HepG2 (cell line): ENCODE results near the gene PODN. TPM values are rescaled to one million over a fixed set of nuclear protein-coding genes. Genes with fewer than 3 reads are reported as not detected.

Experiments
- ATM ChIP-seq: fragments of 450-650 bp; IDR thresholded peaks from 2 replicates; pipeline ENCODE4 v1.7.1; 2017; ENCODE audit warnings: mild to moderate bottlenecking, borderline replicate concordance
- CREB1 ChIP-seq, 2 experiments: fragments of 450-650 bp in 1 of 2; IDR thresholded peaks; 2 replicates each; pipeline ENCODE4 v1.6.1; 2016 to 2017; ENCODE audit warnings: control low read depth in 1 of 2, mild to moderate bottlenecking in 1 of 2, missing compliant biosample characterization in 1 of 2, missing genetic modification characterization in 1 of 2
- EZH2 ChIP-seq: conservative IDR thresholded peaks from 2 replicates; pipeline ENCODE4 v1.6.1; 2012; ENCODE audit warnings: mild to moderate bottlenecking, low read depth, low read length, moderate library complexity
- FIP1L1 ChIP-seq: fragments of 200-400 bp; formaldehyde crosslinking; IDR thresholded peaks from 2 replicates; pipeline ENCODE4 v1.6.1; 2018; ENCODE audit warnings: low read depth, mild to moderate bottlenecking, low read length, moderate library complexity, borderline replicate concordance; ENCODE audit not compliant: insufficient read depth
- HDAC1 ChIP-seq: sonication (generic); formaldehyde crosslinking; IDR thresholded peaks from 2 replicates; pipeline ENCODE4 v1.5.1; 2020; ENCODE audit warnings: mild to moderate bottlenecking, missing genetic modification reagents
- HNF1B ChIP-seq: sonication (generic); formaldehyde crosslinking; IDR thresholded peaks from 2 replicates; pipeline ENCODE4 v1.5.1; 2020; ENCODE audit warnings: mild to moderate bottlenecking, moderate library complexity, missing genetic modification reagents
- KDM2A ChIP-seq: sonication (generic); formaldehyde crosslinking; IDR thresholded peaks from 2 replicates; pipeline ENCODE4 v1.4.0; 2020; ENCODE audit warnings: low read depth, missing genetic modification reagents, borderline replicate concordance
- MTA1 ChIP-seq: sonication (generic); formaldehyde crosslinking; IDR thresholded peaks from 2 replicates; pipeline ENCODE4 v1.4.0; 2020; ENCODE audit warnings: missing genetic modification reagents, mild to moderate bottlenecking, borderline replicate concordance
- NCOR1 ChIP-seq: fragments of 200-600 bp; sonication (generic); IDR thresholded peaks from 2 replicates; pipeline ENCODE4 v1.7.0; 2017; ENCODE audit warnings: antibody characterized with exemption, low read length, borderline replicate concordance
- SMAD9 ChIP-seq: sonication (generic); formaldehyde crosslinking; IDR thresholded peaks from 2 replicates; pipeline ENCODE4 v1.5.1; 2020; ENCODE audit warnings: mild to moderate bottlenecking, missing genetic modification reagents
- SOX6 ChIP-seq, 2 experiments: fragments of 450-650 bp in 1 of 2; sonication (generic) in 1 of 2; formaldehyde crosslinking in 1 of 2; IDR thresholded peaks; 2 replicates each; pipeline versions ENCODE4 v1.4.0 to v1.6.1; 2017 to 2020; ENCODE audit warnings: antibody characterized with exemption in 1 of 2, mild to moderate bottlenecking in 1 of 2, missing genetic modification reagents in 1 of 2
- SP140L ChIP-seq: sonication (generic); formaldehyde crosslinking; IDR thresholded peaks from 2 replicates; pipeline ENCODE4 v1.4.0; 2020; ENCODE audit warnings: missing genetic modification reagents, borderline replicate concordance
- SRSF1 ChIP-seq: fragments of 200-400 bp; formaldehyde crosslinking; optimal IDR thresholded peaks from 2 replicates; pipeline ENCODE3; 2017; ENCODE audit warnings: mild to moderate bottlenecking, low read depth, low read length, moderate library complexity
- TEAD3 ChIP-seq: optimal IDR thresholded peaks from 2 replicates; pipeline ENCODE3; 2016; ENCODE audit warnings: borderline replicate concordance
- TMF1 ChIP-seq: sonication (generic); formaldehyde crosslinking; IDR thresholded peaks from 2 replicates; pipeline ENCODE4 v1.8.1; 2022; ENCODE audit warnings: low read depth, missing genetic modification reagents
- ZC3H4 ChIP-seq: sonication (generic); formaldehyde crosslinking; IDR thresholded peaks from 2 replicates; pipeline ENCODE4 v1.4.0; 2020; ENCODE audit warnings: missing genetic modification reagents, borderline replicate concordance
- ZKSCAN8 ChIP-seq: IDR thresholded peaks from 2 replicates; pipeline ENCODE4 v1.6.1; 2016; ENCODE audit warnings: borderline replicate concordance, missing genetic modification reagents, missing compliant biosample characterization
- ZNF224 ChIP-seq: sonication (generic); formaldehyde crosslinking; IDR thresholded peaks from 2 replicates; pipeline ENCODE4 v1.5.0; 2020; ENCODE audit warnings: mild to moderate bottlenecking, missing genetic modification reagents
- ZNF232 ChIP-seq: sonication (generic); formaldehyde crosslinking; IDR thresholded peaks from 2 replicates; pipeline ENCODE4 v1.4.0; 2020; ENCODE audit warnings: missing genetic modification reagents, borderline replicate concordance
- ZNF329 ChIP-seq: sonication (generic); formaldehyde crosslinking; IDR thresholded peaks from 2 replicates; pipeline ENCODE4 v1.9.0; 2021; ENCODE audit warnings: low read depth, mild to moderate bottlenecking, missing genetic modification reagents
- ZNF468 ChIP-seq: sonication (generic); formaldehyde crosslinking; IDR thresholded peaks from 2 replicates; pipeline ENCODE4 v1.8.0; 2022; ENCODE audit warnings: mild to moderate bottlenecking, moderate library complexity, missing genetic modification reagents
- polyA plus RNA-seq, 8 experiments: library from polyadenylated mRNA; depleted of rRNA in 3 of 8; stranded (reverse) in 7 of 8; unstranded in 1 of 8; fragments of >200 nt; fragmentation: Illumina TruSeq in 4 of 8; extraction: Trizol in 4 of 8; gene quantifications; 2 replicates each; pipeline versions ENCODE4 v1.2.1 to v1.2.3, GENCODE V29; 2011 to 2016; ENCODE audit warnings: low read depth in 4 of 8, missing spikeins in 1 of 8, mixed read lengths in 1 of 8; ENCODE audit not compliant: insufficient read depth in 1 of 8
- total RNA-seq, 5 experiments: library from RNA; depleted of rRNA; stranded (reverse); fragments of >200 nt; fragmentation: Illumina TruSeq; extraction: Trizol; gene quantifications; 2 replicates each; pipeline ENCODE4 v1.2.3, GENCODE V29; 2016; ENCODE audit warnings: low read depth in 1 of 5
- TF ChIP-seq, protein P1 (sequence below), 2 experiments: sonication (generic) in 1 of 2; formaldehyde crosslinking in 1 of 2; IDR thresholded peaks; 2 replicates each; pipeline versions ENCODE4 v1.4.0 to v1.6.1; 2018 to 2020; ENCODE audit warnings: missing genetic modification reagents in 2 of 2, borderline replicate concordance in 1 of 2, low read depth in 1 of 2, mild to moderate bottlenecking in 1 of 2, missing biosample characterization in 1 of 2
- TF ChIP-seq, protein P2 (sequence below): IDR thresholded peaks from 2 replicates; pipeline ENCODE4 v1.6.1; 2016; ENCODE audit warnings: low read depth, control low read depth

The PODN gene
- total and polyA plus RNA-seq, 2 of the 13 experiments (the other 11 are each of a cell fraction or from before 2014, with no cell fraction given), result 0.13 TPM; not detected in 1

GRCh38 chr1:53121319-53122172 lies 59.5 kb downstream of the PODN start (continued):
- TF ChIP-seq NCOR1 (peak; percentile 83; the same call in 1 of the 2 replicates), ZNF224 (CRISPR knock-in tag) (0 out of 2 replicates have a peak, but pooled peaks have one; percentile 39), SMAD9 (CRISPR knock-in tag) (0 out of 2 replicates have a peak, but pooled peaks have one; percentile 40), SP140L (CRISPR knock-in tag) (no peak), HNF1B (peak; percentile 87; the same call in 1 of the 2 replicates), ATM (no peak), FIP1L1 (no peak), ZKSCAN8 (no peak; the same call in 1 of the 2 replicates), SOX6 (IDR thresholded peaks at IDR 0.05) (no peak), SOX6 (CRISPR knock-in tag; IDR thresholded peaks at IDR 0.05) (peak; percentile 93), ZNF468 (CRISPR knock-in tag) (no peak), SRSF1 (peak; percentile 82), ZNF329 (0 out of 2 replicates have a peak, but pooled peaks have one; percentile 42), HDAC1 (CRISPR knock-in tag) (peak; percentile 96), MTA1 (peak; percentile 98), ZC3H4 (CRISPR knock-in tag) (no peak), TEAD3 (peak; percentile 79), ZNF232 (CRISPR knock-in tag) (0 out of 2 replicates have a peak, but pooled peaks have one; percentile 55), TMF1 (CRISPR knock-in tag) (no peak), CREB1 (IDR thresholded peaks at IDR 0.05) (0 out of 2 replicates have a peak, but pooled peaks have one; percentile 28), CREB1 (CRISPR knock-in tag; IDR thresholded peaks at IDR 0.05) (peak; percentile 76), EZH2 (no peak), KDM2A (peak; percentile 73; the same call in 1 of the 2 replicates)
- TF ChIP-seq, protein P1, sequence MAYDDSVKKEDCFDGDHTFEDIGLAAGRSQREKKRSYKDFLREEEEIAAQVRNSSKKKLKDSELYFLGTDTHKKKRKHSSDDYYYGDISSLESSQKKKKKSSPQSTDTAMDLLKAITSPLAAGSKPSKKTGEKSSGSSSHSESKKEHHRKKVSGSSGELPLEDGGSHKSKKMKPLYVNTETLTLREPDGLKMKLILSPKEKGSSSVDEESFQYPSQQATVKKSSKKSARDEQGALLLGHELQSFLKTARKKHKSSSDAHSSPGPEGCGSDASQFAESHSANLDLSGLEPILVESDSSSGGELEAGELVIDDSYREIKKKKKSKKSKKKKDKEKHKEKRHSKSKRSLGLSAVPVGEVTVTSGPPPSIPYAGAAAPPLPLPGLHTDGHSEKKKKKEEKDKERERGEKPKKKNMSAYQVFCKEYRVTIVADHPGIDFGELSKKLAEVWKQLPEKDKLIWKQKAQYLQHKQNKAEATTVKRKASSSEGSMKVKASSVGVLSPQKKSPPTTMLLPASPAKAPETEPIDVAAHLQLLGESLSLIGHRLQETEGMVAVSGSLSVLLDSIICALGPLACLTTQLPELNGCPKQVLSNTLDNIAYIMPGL (CRISPR knock-in tag; IDR thresholded peaks at IDR 0.05; ENCODE audit: borderline replicate concordance in 1 of 2, low read depth in 1 of 2), result peak in 1 of 2 experiments; percentile 34; a peak in 1 of 4 replicates
- TF ChIP-seq, protein P2, sequence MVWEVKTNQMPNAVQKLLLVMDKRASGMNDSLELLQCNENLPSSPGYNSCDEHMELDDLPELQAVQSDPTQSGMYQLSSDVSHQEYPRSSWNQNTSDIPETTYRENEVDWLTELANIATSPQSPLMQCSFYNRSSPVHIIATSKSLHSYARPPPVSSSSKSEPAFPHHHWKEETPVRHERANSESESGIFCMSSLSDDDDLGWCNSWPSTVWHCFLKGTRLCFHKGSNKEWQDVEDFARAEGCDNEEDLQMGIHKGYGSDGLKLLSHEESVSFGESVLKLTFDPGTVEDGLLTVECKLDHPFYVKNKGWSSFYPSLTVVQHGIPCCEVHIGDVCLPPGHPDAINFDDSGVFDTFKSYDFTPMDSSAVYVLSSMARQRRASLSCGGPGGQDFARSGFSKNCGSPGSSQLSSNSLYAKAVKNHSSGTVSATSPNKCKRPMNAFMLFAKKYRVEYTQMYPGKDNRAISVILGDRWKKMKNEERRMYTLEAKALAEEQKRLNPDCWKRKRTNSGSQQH (CRISPR knock-in tag), result 0 out of 2 replicates have a peak, but pooled peaks have one; percentile 28
